MM.1S (cell line): Measurements from ENCODE around the gene TAS1R2.

Experiments used
- CTCF ChIP-seq: fragments of 300-600 bp; sonication (generic); IDR thresholded peaks from 2 replicates; pipeline ENCODE4 v1.5.1; 2016; ENCODE audit warnings: antibody characterized with exemption, low read length, mixed read lengths
- EZH2 ChIP-seq: fragments of 300-600 bp; sonication (generic); optimal IDR thresholded peaks from 2 replicates; pipeline ENCODE3; 2017; ENCODE audit warnings: low read depth, mild to moderate bottlenecking, antibody characterized with exemption, low read length, mixed read lengths

- no peak for TF ChIP-seq CTCF
- TF ChIP-seq EZH2, result no peak
Observed at GRCh38 chr1:18840145-18840544, 19.3 kb downstream of the TAS1R2 start.
